CD14-positive monocyte (primary cell): ENCODE results near the gene TOM1L2. TPM values are rescaled to one million over a fixed set of nuclear protein-coding genes. Genes with fewer than 3 reads are reported as not detected.

ENCODE experiments used
- DNase-seq, 3 donors: peaks; one replicate each; pipeline ENCODE4 v3.0.0-alpha.2; 2011 to 2022
- H2AFZ ChIP-seq: 2 replicates; pipeline ENCODE4 v1.6.0; 2012; ENCODE audit warnings: mild to moderate bottlenecking, low read depth, low read length, inconsistent platforms; ENCODE audit not compliant: insufficient read depth, poor library complexity, severe bottlenecking
- H3K27ac ChIP-seq, 2 donors: 1 replicate in 1 of 2; 2 replicates in 1 of 2; pipeline ENCODE4 v1.5.1; 2012 to 2013; ENCODE audit warnings: low read length in 2 of 2, control low read depth in 1 of 2, inconsistent platforms in 1 of 2, low read depth in 1 of 2, mild to moderate bottlenecking in 1 of 2
- H3K27me3 ChIP-seq, 2 donors: one replicate each; pipeline versions ENCODE4 v1.6.0 to v1.6.1; 2011 to 2013; ENCODE audit warnings: low read length in 2 of 2; ENCODE audit not compliant: control insufficient read depth in 2 of 2, insufficient read depth in 2 of 2
- H3K36me3 ChIP-seq, 2 donors: replicated peaks in 1 of 2; 1 replicate in 1 of 2; 2 replicates in 1 of 2; pipeline versions ENCODE4 v1.5.1 to v1.6.1; 2012 to 2013; ENCODE audit warnings: low read length in 2 of 2, control low read depth in 1 of 2, inconsistent platforms in 1 of 2, mild to moderate bottlenecking in 1 of 2; ENCODE audit not compliant: insufficient read depth in 2 of 2, control insufficient read depth in 1 of 2
- H3K4me1 ChIP-seq, 2 donors: 1 replicate in 1 of 2; 2 replicates in 1 of 2; pipeline versions ENCODE4 v1.5.1 to v1.6.1; 2012 to 2013; ENCODE audit warnings: low read length in 2 of 2, control low read depth in 1 of 2, inconsistent platforms in 1 of 2, mild to moderate bottlenecking in 1 of 2, moderate library complexity in 1 of 2; ENCODE audit not compliant: insufficient read depth in 2 of 2, control insufficient read depth in 1 of 2
- H3K4me2 ChIP-seq: replicated peaks from 2 replicates; pipeline ENCODE3; 2012; ENCODE audit warnings: low read length, moderate library complexity, mild to moderate bottlenecking; ENCODE audit not compliant: poor library complexity, severe bottlenecking; ENCODE audit errors: extremely low read depth
- H3K4me3 ChIP-seq, 3 experiments: fragments of 200-600 bp in 1 of 3; sonication (generic) in 1 of 3; replicated peaks in 1 of 3; 1 replicate in 2 of 3; 2 replicates in 1 of 3; pipeline ENCODE4 v1.5.1; 2011 to 2013; ENCODE audit warnings: low read length in 3 of 3, mild to moderate bottlenecking in 3 of 3, control low read depth in 2 of 3, low read depth in 2 of 3, inconsistent platforms in 1 of 3, moderate library complexity in 1 of 3
- H3K79me2 ChIP-seq: 2 replicates; pipeline ENCODE4 v1.6.0; 2012; ENCODE audit warnings: mild to moderate bottlenecking, control low read depth, inconsistent platforms, low read length, moderate library complexity; ENCODE audit not compliant: insufficient read depth
- H3K9ac ChIP-seq: 2 replicates; pipeline ENCODE4 v1.6.0; 2017; ENCODE audit warnings: low read length, mild to moderate bottlenecking; ENCODE audit not compliant: insufficient read depth, poor library complexity, severe bottlenecking
- H3K9me3 ChIP-seq, 2 donors: replicated peaks in 1 of 2; 1 replicate in 1 of 2; 2 replicates in 1 of 2; pipeline versions ENCODE4 v1.5.1 to v1.6.1; 2012 to 2013; ENCODE audit warnings: low read length in 2 of 2, control low read depth in 1 of 2; ENCODE audit not compliant: control insufficient read depth in 1 of 2, insufficient read depth in 1 of 2
- H4K20me1 ChIP-seq: 2 replicates; pipeline ENCODE4 v1.6.0; 2012; ENCODE audit warnings: mild to moderate bottlenecking, low read length, control low read depth, moderate library complexity; ENCODE audit not compliant: insufficient read depth
- H3K27ac Mint-ChIP-seq, 7 donors: one replicate each; pipeline ENCODE4 v1.8.0; 2020; ENCODE audit warnings: mild to moderate bottlenecking in 7 of 7, mixed read lengths in 7 of 7, moderate library complexity in 6 of 7, inconsistent platforms in 2 of 7
- H3K27me3 Mint-ChIP-seq, 3 donors: one replicate each; pipeline ENCODE4 v1.8.0; 2021 to 2022; ENCODE audit warnings: low read depth in 3 of 3, mild to moderate bottlenecking in 3 of 3, mixed read lengths in 3 of 3, moderate library complexity in 3 of 3, inconsistent platforms in 1 of 3
- H3K36me3 Mint-ChIP-seq, 2 donors: one replicate each; pipeline ENCODE4 v1.8.0; 2020; ENCODE audit warnings: mixed read lengths in 2 of 2, inconsistent platforms in 1 of 2, mild to moderate bottlenecking in 1 of 2
- H3K4me1 Mint-ChIP-seq: one replicate; pipeline ENCODE4 v1.8.0; 2020; ENCODE audit warnings: mild to moderate bottlenecking, mixed read lengths
- H3K4me3 Mint-ChIP-seq, 2 donors: one replicate each; pipeline ENCODE4 v1.8.0; 2020; ENCODE audit warnings: mild to moderate bottlenecking in 2 of 2, mixed read lengths in 2 of 2, moderate library complexity in 1 of 2
- H3K9me3 Mint-ChIP-seq, 7 donors: one replicate each; pipeline ENCODE4 v1.8.0; 2020 to 2022; ENCODE audit warnings: mixed read lengths in 7 of 7, mild to moderate bottlenecking in 6 of 7, moderate library complexity in 6 of 7, inconsistent platforms in 2 of 7
- CTCF ChIP-seq: fragments of 200-600 bp; IDR thresholded peaks from one replicate; pipeline ENCODE4 v1.8.0; 2022; ENCODE audit warnings: antibody characterized with exemption, mild to moderate bottlenecking
- WGBS: methylation state at CpG from one replicate; pipeline ENCODE4 v1.1.5; 2013; ENCODE audit warnings: missing lambda C conversion rate; ENCODE audit not compliant: insufficient coverage; 5-methylcytosine and 5-hydroxymethylcytosine counted together
- intact Hi-C, 2 donors: fragments of 100-400 bp; cut with micrococcal nuclease; formaldehyde crosslinking; loops; one replicate each; pipeline versions ENCODE4 v1.15.0 to v1.15.1; 2023
- polyA plus RNA-seq, 3 donors: library from polyadenylated mRNA; depleted of rRNA in 1 of 3; unstranded in 2 of 3; stranded (reverse) in 1 of 3; fragments of 300-500 nt in 2 of 3; fragments of >200 nt in 1 of 3; fragmentation: Illumina TruSeq in 2 of 3; gene quantifications; 1 replicate in 2 of 3; 2 replicates in 1 of 3; pipeline ENCODE4 v1.2.3, GENCODE V29; 2012 to 2021

Gene TOM1L2
- polyA plus RNA-seq, 3 donors, result 1.7 to 28.2 (median 2.8) TPM

- H3K4me1 Mint-ChIP-seq, result peaks cover 71% of the 10 kb centered on the region
These were observed 133.9 kb downstream of the TOM1L2 start for GRCh38 chr17:17837966-17838962.

More at GRCh38 chr17:17837966-17838962, 133.9 kb downstream of the TOM1L2 start:
- peak; percentile 43 to 66 (median 51) for DNase-seq
- peaks cover 75 to 76% of the 10 kb centered on the region in 2 donors for H3K4me1 ChIP-seq
- no peaks in the 10 kb centered on the region for H3K9me3 ChIP-seq
- peaks cover 36% of the 10 kb centered on the region for H3K79me2 ChIP-seq
- H3K36me3 ChIP-seq, result no peaks in the 10 kb centered on the region
- no peak for TF ChIP-seq CTCF
- H3K27me3 ChIP-seq, result no peaks in the 10 kb centered on the region
- Mint-ChIP-seq H3K27me3 (peaks cover 0 to 4% (median 0%) of the 10 kb centered on the region in 3 donors), H3K9me3 (no peaks in the 10 kb centered on the region), H3K4me3 (peak overlapping the region; percentile 90 to 93), H3K27ac (peak overlapping the region; percentile 93 to 98 (median 96)), H3K36me3 (peaks cover 12 to 15% of the 10 kb centered on the region in 2 donors)
- H3K27ac ChIP-seq, result peak overlapping the region; percentile 90 to 97
- H3K4me3 ChIP-seq, result peak overlapping the region in 1 of 3 experiments; percentile 91
- H2AFZ ChIP-seq, result peak overlapping the region; percentile 35
- peaks cover 27% of the 10 kb centered on the region for H4K20me1 ChIP-seq
- H3K9ac ChIP-seq, result no peak overlapping the region
- 12% methylated on average over 5 of the region's 11 CpGs for WGBS
- H3K4me2 ChIP-seq, result peak overlapping the region; percentile 91
- intact Hi-C loops, result loop anchor here (2.0 to 10.0 kb wide), 3 partner anchors 13 to 153 kb away; partner anchors contain the start of gene RAI1 (in 1 of the 2)
